HG02763 (cell line): ENCODE results near the gene CPA1.

Experiments
- ATAC-seq: cut with Tn5 transposase; IDR thresholded peaks from one replicate; pipeline ENCODE4 v1.9.1; 2021; ENCODE audit warnings: mild to moderate bottlenecking, moderate library complexity; ENCODE audit not compliant: unreplicated experiment

CPA1 gene

GRCh38 chr7:130421684-130422083 is 41.4 kb downstream of the CPA1 start:
- no peak for ATAC-seq

- ATAC-seq = no peak
Measured at GRCh38 chr7:130423501-130424037, 43.3 kb downstream of the CPA1 start.

GRCh38 chr7:130425796-130426195 is 45.5 kb downstream of the CPA1 start:
- no peak for ATAC-seq

GRCh38 chr7:130426564-130426963 is 46.3 kb downstream of the CPA1 start:
- ATAC-seq = no peak

GRCh38 chr7:130429019-130429418 is 48.7 kb downstream of the CPA1 start:
- no peak for ATAC-seq

- no peak for ATAC-seq
Measured at GRCh38 chr7:130430115-130430514, 49.8 kb downstream of the CPA1 start.

GRCh38 chr7:130430841-130431666 is 50.8 kb downstream of the CPA1 start:
- no peak for ATAC-seq

- no peak for ATAC-seq
Measured at GRCh38 chr7:130432886-130433285, 52.6 kb downstream of the CPA1 start.

- ATAC-seq = no peak
Measured at GRCh38 chr7:130433301-130433700, 53.0 kb downstream of the CPA1 start.

- no peak for ATAC-seq
Measured at GRCh38 chr7:130435311-130435854, 55.1 kb downstream of the CPA1 start.

GRCh38 chr7:130436253-130436652 is 56.0 kb downstream of the CPA1 start:
- ATAC-seq = no peak
